ENCODE measurements around the gene SNED1. TPM values are rescaled to one million over a fixed set of nuclear protein-coding genes. Genes with fewer than 3 reads are reported as not detected.

SNED1 gene
- total and polyA plus RNA-seq, 9 of the 15 experiments (the other 6 are each of a cell fraction or from before 2014, with no cell fraction given), result 0.03 to 0.07 (median 0.05) TPM; not detected in 5

DNA sequence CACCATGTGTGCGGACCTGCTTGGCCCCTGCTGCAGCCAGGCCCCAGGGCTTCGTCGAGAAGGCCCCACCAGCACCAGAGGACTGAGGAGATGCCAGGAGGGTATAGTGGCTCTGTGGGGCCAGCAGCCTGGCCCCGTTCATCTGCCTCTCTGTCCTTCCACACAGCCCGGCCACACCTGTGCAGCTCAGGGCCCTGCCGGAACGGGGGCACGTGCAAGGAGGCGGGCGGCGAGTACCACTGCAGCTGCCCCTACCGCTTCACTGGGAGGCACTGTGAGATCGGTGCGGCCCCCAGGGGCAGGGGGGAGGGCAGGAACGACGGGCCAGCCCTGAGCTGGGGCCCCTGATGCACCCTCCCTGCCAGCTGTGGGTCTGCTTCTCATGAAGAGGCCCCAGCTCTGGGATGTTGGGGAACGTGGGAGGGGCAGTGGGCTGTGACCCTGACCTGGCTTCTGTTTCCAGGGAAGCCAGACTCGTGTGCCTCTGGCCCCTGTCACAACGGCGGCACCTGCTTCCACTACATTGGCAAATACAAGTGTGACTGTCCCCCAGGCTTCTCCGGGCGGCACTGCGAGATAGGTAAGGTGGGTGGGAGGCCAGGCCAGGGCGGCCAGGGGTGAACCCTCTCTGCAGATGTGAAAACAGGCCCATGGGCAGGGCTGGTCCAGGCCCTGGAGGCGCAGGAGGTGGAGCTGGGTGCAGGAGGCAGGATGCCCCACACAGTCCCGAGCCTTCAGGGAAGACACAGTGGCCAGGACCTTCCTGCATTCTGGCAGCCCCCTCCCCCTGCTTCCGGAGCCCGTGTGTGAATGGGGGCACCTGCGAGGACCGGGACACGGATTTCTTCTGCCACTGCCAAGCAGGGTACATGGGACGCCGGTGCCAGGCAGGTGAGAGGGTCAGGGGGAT is 53.4 kb downstream of the SNED1 start:
- no peaks in the 10 kb centered on the region for H3K9me1 ChIP-seq (ENCODE audit: control insufficient read depth, insufficient read depth, low read length)
- no peak overlapping the region for H3K4me2 ChIP-seq (ENCODE audit: insufficient read depth, low read length)
- H2AFZ ChIP-seq (ENCODE audit: low read depth, low read length), result no peak overlapping the region
- H3K27ac ChIP-seq (ENCODE audit: extremely low read depth, low read depth, low read length), result no peak overlapping the region
- no peak for DNase-seq (ENCODE audit: extremely low read depth in 1 of 4, low spot score in 3 of 4)
- H4K20me1 ChIP-seq (replicated peaks; ENCODE audit: control insufficient read depth, insufficient read depth, low read length), result peaks cover 3% of the 10 kb centered on the region; the same call in 1 of the 2 replicates
- FAIRE-seq, result no peak
- intact Hi-C loops (cut with micrococcal nuclease) (no loop called here), in situ Hi-C loops (cut with MboI) (no loop called here)
- H3K4me3 ChIP-seq, result no peak overlapping the region
- TF ChIP-seq ZSCAN29 (IDR thresholded peaks at IDR 0.05) (no peak), C11orf30 (IDR thresholded peaks at IDR 0.05; ENCODE audit: low read depth) (no peak), POLR2B (IDR thresholded peaks at IDR 0.05; ENCODE audit: low read depth, partially characterized antibody) (no peak), ZNF764 (CRISPR knock-in tag; IDR thresholded peaks at IDR 0.05; ENCODE audit: low read depth) (no peak), E2F3 (CRISPR knock-in tag; IDR thresholded peaks at IDR 0.05) (no peak)
- ChIA-PET POLR2A (no interaction called here), CTCF (ENCODE audit: low intra/inter-chr PET ratio) (interaction anchor here (0.6 kb wide), 1 partner anchor 10 kb away, joined by 3 read pairs; no protein-coding TSS in a partner anchor)
- H3K27me3 ChIP-seq (ENCODE audit: control insufficient read depth in 2 of 2, insufficient read depth in 2 of 2, low read length in 2 of 2), result peaks cover 0 to 36% of the 10 kb centered on the region in 2 experiments; a peak in 2 of 5 replicates
- H3K79me2 ChIP-seq (ENCODE audit: control insufficient read depth, insufficient read depth, low read length), result no peaks in the 10 kb centered on the region
- H3K9me3 ChIP-seq (replicated peaks; ENCODE audit: control insufficient read depth, insufficient read depth, low read depth, low read length), result no peaks in the 10 kb centered on the region
- 6% methylated on average over 12 of the region's 33 CpGs for whole genome bisulfite sequencing (ENCODE audit: insufficient coverage, low coverage, missing lambda C conversion rate)
- BruUV-seq (replicated peaks), result no TSS peak
- H3K4me1 ChIP-seq (replicated peaks in 1 of 2; ENCODE audit: control insufficient read depth in 2 of 2, insufficient read depth in 2 of 2, low read length in 2 of 2), result no peaks in the 10 kb centered on the region; a peak in 1 of 5 replicates
- no peak overlapping the region for H3K9ac ChIP-seq (ENCODE audit: insufficient read depth in 1 of 2, low read depth in 2 of 2, low read length in 2 of 2)
- no peak for ATAC-seq
- no peaks in the 10 kb centered on the region for H3K36me3 ChIP-seq (ENCODE audit: control insufficient read depth, insufficient read depth, low read length)
